GM18499 (cell line): Measurements from ENCODE around the gene CACNG3.
"Not testable (repeated sequence)": the region's sequence is repeated elsewhere in the genome, so short reads cannot be mapped to it uniquely, and the experiment has no call there.

Experiments
- ATAC-seq: cut with Tn5 transposase; IDR thresholded peaks from one replicate; pipeline ENCODE4 v1.9.1; 2021; ENCODE audit warnings: moderate number of reproducible peaks; ENCODE audit not compliant: insufficient read depth, unreplicated experiment

CACNG3 gene

GRCh38 chr16:24255456-24256371, at the start of gene CACNG3:
TSS of gene CACNG3 (plus strand) at chr16:24256335. CDS start at chr16:24256755, 420 bp downstream.
- ATAC-seq, result no peak

GRCh38 chr16:24206926-24207325, 49.2 kb upstream of the CACNG3 start:
- no peak for ATAC-seq

GRCh38 chr16:24208710-24209109, 47.4 kb upstream of the CACNG3 start:
- no peak for ATAC-seq

GRCh38 chr16:24214992-24215391, 41.1 kb upstream of the CACNG3 start:
- ATAC-seq, result no peak

GRCh38 chr16:24216961-24217360, 39.2 kb upstream of the CACNG3 start:
- ATAC-seq, result no peak

- no peak for ATAC-seq
Observed at GRCh38 chr16:24217461-24217860, 38.7 kb upstream of the CACNG3 start.

GRCh38 chr16:24218299-24218698, 37.8 kb upstream of the CACNG3 start:
- no peak for ATAC-seq

GRCh38 chr16:24221219-24221618, 34.9 kb upstream of the CACNG3 start:
- no peak for ATAC-seq

GRCh38 chr16:24228514-24228913, 27.6 kb upstream of the CACNG3 start:
- no peak for ATAC-seq

GRCh38 chr16:24232936-24233335, 23.2 kb upstream of the CACNG3 start:
- no peak for ATAC-seq

- no peak for ATAC-seq
Observed at GRCh38 chr16:24234737-24235136, 21.4 kb upstream of the CACNG3 start.

GRCh38 chr16:24235806-24236205, 20.3 kb upstream of the CACNG3 start:
- ATAC-seq, result no peak

GRCh38 chr16:24238846-24239245, 17.3 kb upstream of the CACNG3 start:
- not testable (repeated sequence) for ATAC-seq

- no peak for ATAC-seq
Observed at GRCh38 chr16:24246911-24247607, 9.1 kb upstream of the CACNG3 start.

- ATAC-seq, result no peak
Observed at GRCh38 chr16:24253192-24253591, 2.9 kb upstream of the CACNG3 start.

GRCh38 chr16:24257958-24258357, 1.8 kb downstream of the CACNG3 start:
- no peak for ATAC-seq

- no peak for ATAC-seq
Observed at GRCh38 chr16:24258791-24259190, 2.7 kb downstream of the CACNG3 start.

- ATAC-seq, result no peak
Observed at GRCh38 chr16:24262816-24263215, 6.7 kb downstream of the CACNG3 start.

GRCh38 chr16:24270721-24271442, 14.7 kb downstream of the CACNG3 start:
- no peak for ATAC-seq

- no peak for ATAC-seq
Observed at GRCh38 chr16:24272379-24272778, 16.2 kb downstream of the CACNG3 start.
